Fibroblast of skin of right quadriceps (primary cell): ENCODE data around the gene JHY.

Experiments
- DNase-seq: peaks from one replicate; pipeline ENCODE4 v3.0.0-alpha.2; 2013

JHY gene

GRCh38 chr11:122872046-122872445, 10.5 kb upstream of the JHY start:
- DNase-seq = no peak

- DNase-seq = no peak
Measured at GRCh38 chr11:122874991-122875390, 7.6 kb upstream of the JHY start.

GRCh38 chr11:122877732-122878131, 4.8 kb upstream of the JHY start:
- DNase-seq = no peak

- no peak for DNase-seq
Measured at GRCh38 chr11:122879785-122880184, 2.8 kb upstream of the JHY start.

DNA sequence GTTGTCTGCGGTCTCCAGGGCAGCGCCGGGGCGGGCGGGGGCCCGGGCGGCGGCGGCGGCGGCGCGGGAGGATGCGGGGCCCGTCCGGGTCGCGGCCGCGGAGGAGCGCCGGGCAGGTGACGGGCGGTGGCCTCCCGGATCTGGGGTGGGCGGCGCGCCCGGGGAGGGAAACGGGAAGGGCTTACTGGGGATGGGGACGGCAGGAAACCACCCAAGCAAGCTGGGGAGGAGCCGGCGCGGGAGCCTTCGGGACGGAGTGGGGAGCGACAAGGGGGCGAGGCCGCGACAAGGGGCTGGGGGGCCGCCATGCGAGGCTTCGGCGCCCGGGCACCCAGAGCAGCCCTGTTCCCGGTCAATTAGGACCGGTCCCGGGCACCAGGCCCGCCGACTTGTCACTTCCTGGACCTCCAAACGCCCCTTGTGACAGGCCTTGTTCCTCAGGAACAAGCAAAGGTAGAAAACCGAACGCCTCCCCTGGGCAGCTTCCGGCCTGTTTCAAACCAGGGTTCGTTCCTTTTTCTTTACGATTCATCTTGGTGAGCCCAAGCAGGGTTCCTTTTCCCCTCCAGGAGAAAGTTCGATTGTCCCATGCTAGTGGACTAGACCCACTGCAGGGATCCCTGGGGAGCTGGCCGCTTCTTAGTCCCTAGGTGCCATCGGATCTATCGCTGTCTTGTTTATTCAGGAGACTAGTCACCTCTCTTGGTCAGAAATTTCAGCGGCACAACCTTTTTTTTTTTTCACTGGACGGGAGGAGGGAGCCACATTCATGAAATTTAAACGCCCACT, 492 bp downstream of the JHY start:
- peak; percentile 28 for DNase-seq

DNA sequence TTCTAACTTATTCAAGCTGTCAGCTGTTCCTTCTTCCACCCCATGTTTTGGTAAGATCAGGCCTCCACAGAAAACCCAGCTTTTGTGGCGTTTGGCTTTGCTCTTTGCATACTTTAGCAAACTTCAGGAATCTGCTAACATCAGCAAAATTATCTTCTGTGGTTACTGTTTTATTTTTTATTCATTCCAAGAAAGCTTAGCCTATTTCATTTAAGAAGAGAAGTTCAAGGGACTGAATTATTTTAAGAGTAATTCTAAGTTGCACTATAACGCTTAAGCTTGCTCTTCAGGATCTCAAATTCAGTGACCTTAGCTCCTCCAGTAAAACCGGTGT, 1.1 kb downstream of the JHY start:
- peak; percentile 90 for DNase-seq

DNA sequence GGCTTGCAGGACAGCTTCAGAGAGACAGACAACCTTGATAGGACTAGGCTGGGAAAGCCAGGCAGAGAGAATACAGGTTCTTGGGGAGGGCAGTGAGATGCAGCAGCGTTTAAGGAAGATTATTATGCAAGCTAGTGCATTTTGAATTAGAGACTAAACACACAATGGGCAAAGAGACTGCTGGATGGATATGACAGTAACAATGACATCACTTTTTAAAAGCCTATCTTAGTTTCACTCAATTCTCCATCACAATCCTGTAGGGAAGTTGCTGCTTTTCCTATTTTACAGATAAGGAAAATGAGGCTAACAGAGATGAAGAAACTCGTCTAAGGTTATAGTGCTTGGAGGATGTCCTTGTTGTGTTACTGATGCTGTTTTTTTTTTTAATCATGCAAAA, 5.6 kb downstream of the JHY start:
- DNase-seq = no peak

DNA sequence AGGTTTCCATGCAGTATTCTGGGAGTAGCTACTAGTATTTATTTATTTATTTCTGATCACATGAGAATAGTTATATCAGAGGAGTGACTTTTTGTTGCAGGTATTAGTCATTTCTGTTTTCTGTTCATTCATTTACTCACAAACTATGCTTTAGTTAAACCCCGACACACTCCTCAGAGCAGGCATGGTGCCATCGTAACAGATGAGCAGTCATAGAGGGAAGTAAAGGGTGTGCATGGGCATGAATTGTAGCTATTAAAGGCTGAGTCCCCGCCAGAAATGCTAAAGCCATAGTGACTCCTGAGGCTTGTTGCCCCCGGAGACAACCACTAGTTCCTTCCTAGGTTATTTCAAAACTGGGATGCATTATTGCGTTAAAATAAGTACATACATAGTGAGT, 10.6 kb downstream of the JHY start:
- peak; percentile 14 for DNase-seq

GRCh38 chr11:122895563-122895962, 13.0 kb downstream of the JHY start:
- no peak for DNase-seq

- peak; percentile 79 for DNase-seq
Measured at GRCh38 chr11:122897606-122898210, 15.1 kb downstream of the JHY start.

DNA sequence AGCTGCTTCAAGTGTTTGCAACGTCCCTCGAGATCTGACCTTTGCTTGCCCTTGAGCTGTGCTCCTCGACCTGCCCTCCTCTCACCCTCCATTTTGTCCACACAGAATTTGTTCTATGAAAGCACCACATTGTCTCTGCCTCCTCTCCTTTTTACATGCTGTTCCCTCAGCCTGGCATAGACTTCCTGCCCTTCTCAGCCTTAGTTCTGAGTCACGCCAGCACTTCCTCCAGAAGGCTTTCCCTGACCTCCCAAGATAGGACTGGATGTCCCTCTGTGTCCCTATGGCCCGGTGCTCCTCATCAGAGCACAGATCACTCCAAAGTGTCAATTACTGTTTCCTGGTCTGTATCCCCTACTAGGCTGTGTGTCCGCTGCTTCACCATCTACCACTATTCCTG, 16.2 kb downstream of the JHY start:
- DNase-seq = no peak

GRCh38 chr11:122900587-122901202, 18.1 kb downstream of the JHY start:
- peak; percentile 35 for DNase-seq

DNA sequence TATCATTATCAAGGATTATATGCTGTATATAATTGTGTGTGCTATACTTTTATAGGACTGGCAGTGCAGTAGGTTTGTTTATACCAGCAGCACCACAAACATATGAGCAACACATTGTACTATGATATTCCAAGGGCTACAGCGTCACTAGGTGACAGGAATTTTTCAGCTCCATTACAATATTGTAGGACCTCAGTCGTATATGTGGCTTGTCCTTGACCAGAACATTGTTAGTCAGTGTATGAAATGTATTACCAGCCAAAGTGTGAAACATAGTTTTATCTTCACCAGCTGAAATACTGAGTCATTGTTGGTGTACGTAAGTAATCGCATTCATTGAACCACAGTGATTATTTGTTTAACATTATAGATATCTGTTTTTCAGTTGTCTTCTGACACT, 20.4 kb downstream of the JHY start:
- DNase-seq = no peak

DNA sequence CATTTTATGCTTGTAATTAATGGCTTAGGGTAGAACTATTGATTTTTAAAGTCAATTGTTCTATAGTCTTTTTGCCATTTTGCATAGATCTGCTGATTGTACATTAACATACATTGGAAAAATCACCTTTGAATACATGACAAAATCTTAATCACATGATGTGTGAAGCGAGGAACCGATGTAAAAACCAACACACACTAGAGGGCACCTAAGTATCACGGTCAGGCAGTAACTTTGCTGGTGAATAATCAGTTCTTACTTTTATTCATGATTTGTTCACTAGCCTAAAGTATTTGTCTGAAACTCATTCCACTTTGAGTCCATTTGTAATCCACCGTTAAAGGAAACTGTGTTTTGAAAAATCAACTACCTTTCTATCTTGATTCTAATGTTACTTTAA, 28.2 kb downstream of the JHY start:
- DNase-seq = peak; percentile 9

DNA sequence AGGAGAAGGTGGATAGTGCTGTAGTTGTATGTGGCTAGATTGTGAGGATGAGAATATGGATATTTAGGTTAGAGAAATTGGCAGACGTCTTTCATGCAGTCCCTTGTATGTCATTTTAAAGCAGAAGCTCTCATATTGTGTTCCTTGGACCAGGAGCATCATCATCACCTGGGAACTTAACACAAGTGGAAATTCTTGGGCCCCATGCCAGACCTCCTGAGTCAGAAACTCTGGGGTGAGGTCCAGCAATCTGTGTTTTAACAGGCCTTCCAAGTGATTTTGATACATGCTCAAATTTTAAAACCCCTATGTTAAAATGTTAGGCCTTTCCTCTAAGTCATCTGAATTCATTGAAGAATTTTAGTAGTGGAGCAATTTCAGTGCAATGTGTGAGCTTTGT, 34.8 kb downstream of the JHY start:
- DNase-seq = peak; percentile 30

DNA sequence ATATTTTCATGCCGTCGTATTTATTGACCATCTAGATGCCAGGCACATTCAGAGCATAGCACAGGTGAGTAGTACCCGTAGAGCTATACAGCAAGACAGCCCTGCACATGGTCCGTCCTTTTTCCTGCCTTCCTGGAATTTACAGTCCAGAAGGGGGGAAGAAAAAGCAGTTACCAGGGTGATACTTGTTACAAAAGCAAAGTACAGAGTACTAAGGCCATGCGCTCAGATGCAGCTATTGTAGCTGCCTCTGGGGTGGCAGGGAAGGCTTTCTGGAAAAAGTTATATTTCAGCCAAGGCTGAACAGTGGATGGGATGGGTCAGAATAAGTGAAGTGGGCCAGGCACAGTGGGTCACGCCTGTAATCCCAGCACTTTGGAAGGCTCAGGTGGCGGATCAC, 36.2 kb downstream of the JHY start:
- DNase-seq = no peak

GRCh38 chr11:122920579-122920978, 38.0 kb downstream of the JHY start:
- no peak for DNase-seq

DNA sequence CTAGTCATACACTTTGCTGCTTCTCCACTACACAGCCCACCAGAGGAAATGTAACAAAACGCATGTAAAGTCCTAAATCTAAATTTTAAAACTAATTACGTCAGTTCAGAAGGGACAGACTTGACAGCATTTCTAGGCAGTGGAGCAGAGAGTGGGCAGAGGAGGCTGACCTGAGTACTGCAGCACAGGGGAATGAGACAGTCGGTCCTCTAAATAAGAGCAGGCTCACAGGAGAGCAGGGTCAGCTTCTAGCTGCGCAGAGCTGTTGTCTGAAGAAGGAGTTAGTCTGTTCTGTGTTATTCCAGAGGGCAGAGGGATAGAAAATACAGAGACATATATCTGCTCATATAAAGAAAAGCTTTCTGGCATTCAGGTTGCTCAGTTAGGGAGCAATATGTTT, 40.3 kb downstream of the JHY start:
- DNase-seq = no peak

DNA sequence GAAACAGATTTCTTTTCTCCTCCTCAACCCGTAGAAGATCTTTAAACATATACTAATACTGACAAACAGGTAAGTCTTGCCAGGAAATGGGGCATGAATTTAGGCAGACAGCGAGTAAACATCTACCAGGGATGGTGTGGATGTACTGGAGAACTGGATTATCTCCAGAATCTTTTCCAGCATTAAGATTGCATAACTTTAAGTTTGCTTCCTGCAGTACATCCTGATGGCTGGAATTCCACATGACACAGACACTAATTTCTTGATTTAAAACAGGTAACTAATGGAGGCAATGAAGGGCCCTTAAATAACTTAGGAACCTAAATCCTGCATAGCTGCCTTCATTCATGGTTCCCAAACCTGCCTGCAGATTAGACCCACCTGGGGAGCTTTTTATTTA, 40.7 kb downstream of the JHY start:
- DNase-seq = no peak

DNA sequence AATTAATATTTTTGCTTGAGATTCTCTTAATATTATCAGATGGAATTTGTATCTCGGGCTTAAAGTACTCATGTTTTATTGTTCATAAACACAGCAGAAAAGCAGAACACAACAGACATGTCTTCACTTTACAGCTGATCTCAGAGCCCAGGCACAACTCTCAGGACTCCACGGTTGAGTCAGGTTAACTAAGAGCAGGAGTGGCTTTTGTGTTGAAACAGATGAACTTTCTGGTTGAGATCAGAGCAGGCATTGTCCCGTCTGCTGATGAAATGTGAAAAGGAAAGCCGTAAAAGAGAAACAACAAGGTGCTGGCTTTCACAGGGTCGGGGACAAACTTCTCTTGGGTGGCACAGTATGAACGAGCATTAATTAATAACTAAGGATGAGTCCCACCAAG, 49.0 kb downstream of the JHY start:
- DNase-seq = no peak

DNA sequence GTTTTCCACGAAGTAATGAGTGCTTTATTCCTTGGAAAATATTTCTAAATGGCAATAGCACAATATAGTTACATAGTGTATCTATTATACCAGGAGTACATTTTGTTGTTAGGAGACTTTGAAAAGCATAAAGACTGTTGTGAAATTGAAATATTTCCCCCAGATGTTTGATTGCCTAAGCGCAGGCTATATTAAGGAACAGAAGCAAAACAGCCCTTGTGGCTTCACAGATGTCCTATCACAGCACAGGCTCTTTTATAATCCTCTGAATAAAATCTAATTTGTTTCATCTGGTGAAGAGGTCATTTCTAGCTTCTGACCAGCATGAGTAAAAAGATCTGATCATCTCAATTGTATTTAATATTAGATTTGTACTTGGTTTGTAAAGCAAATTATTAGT, 50.9 kb downstream of the JHY start:
- DNase-seq = no peak

DNA sequence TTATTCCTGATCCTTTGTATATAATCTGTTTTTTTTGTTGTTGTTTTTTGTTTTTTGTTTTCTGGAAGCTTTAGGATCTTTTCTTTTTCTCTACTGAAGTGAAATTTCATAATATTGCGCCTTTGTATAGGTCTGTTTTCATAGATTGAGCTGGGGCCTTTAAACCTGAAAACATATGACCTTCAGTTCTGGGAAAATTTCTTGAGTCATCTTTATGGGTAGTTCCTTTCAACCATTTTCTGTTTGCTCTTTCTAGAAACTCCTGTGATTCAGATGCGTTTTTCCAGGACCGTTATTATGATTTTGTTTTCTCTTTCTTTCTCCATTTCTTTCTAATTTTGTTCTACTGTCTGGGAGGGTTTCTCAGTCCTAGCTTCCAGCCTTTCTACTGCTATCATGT, 55.4 kb downstream of the JHY start:
- DNase-seq = no peak

DNA sequence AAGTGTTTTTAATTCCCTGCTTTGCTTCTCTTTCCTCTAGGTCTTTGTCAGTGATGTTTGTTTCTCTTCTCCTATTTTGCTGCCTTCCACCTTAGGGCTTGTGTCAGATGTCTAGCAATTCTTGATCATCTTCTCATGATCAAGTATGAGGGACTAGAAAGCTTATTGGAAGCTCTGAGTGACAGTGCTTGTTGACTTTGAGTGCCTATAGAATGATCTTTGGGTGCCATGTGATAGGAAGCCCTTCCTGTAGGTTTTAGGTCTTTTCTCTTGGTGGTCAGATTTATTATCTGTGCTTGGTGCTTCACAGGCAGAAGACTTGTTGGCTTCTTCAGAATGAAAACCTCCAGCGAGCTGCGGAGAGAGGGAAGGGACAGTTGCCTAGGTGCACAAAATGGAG, 56.0 kb downstream of the JHY start:
- DNase-seq = no peak

GRCh38 chr11:122951211-122951610, 68.7 kb downstream of the JHY start:
- DNase-seq = no peak

DNA sequence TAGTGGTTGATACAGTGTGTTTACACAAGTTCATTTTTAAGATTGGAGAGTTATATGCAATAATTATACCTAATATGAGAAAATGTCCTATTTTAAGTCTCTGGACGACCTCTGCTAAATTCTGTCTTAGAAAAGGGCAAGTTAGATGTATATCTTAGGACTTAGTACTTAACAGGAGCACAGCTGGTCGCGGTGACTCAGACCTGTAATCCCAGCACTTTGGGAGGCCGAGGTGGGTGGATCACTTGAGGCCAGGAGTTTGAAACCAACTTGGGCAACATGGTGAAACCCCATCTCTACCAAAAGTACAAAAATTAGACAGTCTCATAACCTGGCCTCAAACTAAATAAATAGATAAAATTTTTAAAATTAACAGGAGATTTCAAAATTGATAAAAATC, 71.9 kb downstream of the JHY start:
- no peak for DNase-seq
